ENCODE measurements around the gene HIVEP1.

The HIVEP1 gene

GRCh38 chr6:12186528-12186927 is 174.4 kb downstream of the HIVEP1 start:
- ATAC-seq, result no peak
- TF ChIP-seq POU6F1 (CRISPR knock-in tag; IDR thresholded peaks at IDR 0.05; ENCODE audit: borderline replicate concordance, low read depth) (no peak), BACH2 (CRISPR knock-in tag; IDR thresholded peaks at IDR 0.05; ENCODE audit: borderline replicate concordance) (no peak), ZFP3 (CRISPR knock-in tag; IDR thresholded peaks at IDR 0.05) (no peak), OSR1 (CRISPR knock-in tag; IDR thresholded peaks at IDR 0.05) (no peak), PATZ1 (CRISPR knock-in tag; IDR thresholded peaks at IDR 0.05; ENCODE audit: borderline replicate concordance) (no peak)

- ATAC-seq, result no peak
- TF ChIP-seq CREB5 (CRISPR knock-in tag; IDR thresholded peaks at IDR 0.05; ENCODE audit: low read depth) (no peak), ARNTL (CRISPR knock-in tag; IDR thresholded peaks at IDR 0.05; ENCODE audit: borderline replicate concordance, low read depth) (no peak), TSHZ2 (CRISPR knock-in tag; IDR thresholded peaks at IDR 0.05) (no peak), POU6F1 (CRISPR knock-in tag; IDR thresholded peaks at IDR 0.05; ENCODE audit: borderline replicate concordance, low read depth) (no peak), GLIS3 (CRISPR knock-in tag; IDR thresholded peaks at IDR 0.05) (no peak), ZNF565 (CRISPR knock-in tag; conservative IDR thresholded peaks at IDR 0.05; ENCODE audit: low read depth) (no peak), TOX (CRISPR knock-in tag; IDR thresholded peaks at IDR 0.05; ENCODE audit: borderline replicate concordance) (no peak), ZFP3 (CRISPR knock-in tag; IDR thresholded peaks at IDR 0.05) (no peak), RARB (CRISPR knock-in tag; IDR thresholded peaks at IDR 0.05) (no peak), OSR1 (CRISPR knock-in tag; IDR thresholded peaks at IDR 0.05) (no peak), CSDC2 (CRISPR knock-in tag; IDR thresholded peaks at IDR 0.05) (no peak), SNAI2 (CRISPR knock-in tag; IDR thresholded peaks at IDR 0.05) (no peak), ZNF8 (CRISPR knock-in tag; IDR thresholded peaks at IDR 0.05) (no peak), ESRRG (CRISPR knock-in tag; IDR thresholded peaks at IDR 0.05) (no peak), TCF4 (CRISPR knock-in tag; IDR thresholded peaks at IDR 0.05; ENCODE audit: borderline replicate concordance) (no peak)
Measured at GRCh38 chr6:12189150-12189549, 177.0 kb downstream of the HIVEP1 start.

GRCh38 chr6:12189661-12190060 is 177.5 kb downstream of the HIVEP1 start:
- ATAC-seq, result no peak
- TF ChIP-seq SNAI2 (CRISPR knock-in tag; IDR thresholded peaks at IDR 0.05), result no peak

- no peak for ATAC-seq
- TF ChIP-seq ZNF70 (CRISPR knock-in tag; IDR thresholded peaks at IDR 0.05), result no peak
- no peak for TF ChIP-seq ZNF565 (CRISPR knock-in tag; conservative IDR thresholded peaks at IDR 0.05; ENCODE audit: low read depth)
- no peak for TF ChIP-seq CSDC2 (CRISPR knock-in tag; IDR thresholded peaks at IDR 0.05)
- TF ChIP-seq ESRRG (CRISPR knock-in tag; IDR thresholded peaks at IDR 0.05), result no peak
- TF ChIP-seq PATZ1 (CRISPR knock-in tag; IDR thresholded peaks at IDR 0.05; ENCODE audit: borderline replicate concordance), result no peak
- no peak for TF ChIP-seq ZNF8 (CRISPR knock-in tag; IDR thresholded peaks at IDR 0.05)
- TF ChIP-seq CREB5 (CRISPR knock-in tag; IDR thresholded peaks at IDR 0.05; ENCODE audit: low read depth), result no peak
- no peak for TF ChIP-seq TCF4 (CRISPR knock-in tag; IDR thresholded peaks at IDR 0.05; ENCODE audit: borderline replicate concordance)
- TF ChIP-seq RARB (CRISPR knock-in tag; IDR thresholded peaks at IDR 0.05), result no peak
Measured at GRCh38 chr6:12190252-12190651, 178.1 kb downstream of the HIVEP1 start.
